Renal cortical epithelial cell (primary cell): ENCODE measurements around the gene OR1L1. TPM values are rescaled to one million over a fixed set of nuclear protein-coding genes. Genes with fewer than 3 reads are reported as not detected.

Source experiments
- DNase-seq: peaks from one replicate; pipeline ENCODE4 v3.0.0-alpha.2; 2011; ENCODE audit warnings: low read depth
- total RNA-seq: library from RNA; depleted of rRNA; stranded (reverse); fragments of >200 nt; gene quantifications from 2 replicates; pipeline ENCODE4 v1.2.3, GENCODE V29; 2014

The OR1L1 gene, protein sequence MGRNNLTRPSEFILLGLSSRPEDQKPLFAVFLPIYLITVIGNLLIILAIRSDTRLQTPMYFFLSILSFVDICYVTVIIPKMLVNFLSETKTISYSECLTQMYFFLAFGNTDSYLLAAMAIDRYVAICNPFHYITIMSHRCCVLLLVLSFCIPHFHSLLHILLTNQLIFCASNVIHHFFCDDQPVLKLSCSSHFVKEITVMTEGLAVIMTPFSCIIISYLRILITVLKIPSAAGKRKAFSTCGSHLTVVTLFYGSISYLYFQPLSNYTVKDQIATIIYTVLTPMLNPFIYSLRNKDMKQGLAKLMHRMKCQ
- total RNA-seq = not detected in 2 replicates

DNA sequence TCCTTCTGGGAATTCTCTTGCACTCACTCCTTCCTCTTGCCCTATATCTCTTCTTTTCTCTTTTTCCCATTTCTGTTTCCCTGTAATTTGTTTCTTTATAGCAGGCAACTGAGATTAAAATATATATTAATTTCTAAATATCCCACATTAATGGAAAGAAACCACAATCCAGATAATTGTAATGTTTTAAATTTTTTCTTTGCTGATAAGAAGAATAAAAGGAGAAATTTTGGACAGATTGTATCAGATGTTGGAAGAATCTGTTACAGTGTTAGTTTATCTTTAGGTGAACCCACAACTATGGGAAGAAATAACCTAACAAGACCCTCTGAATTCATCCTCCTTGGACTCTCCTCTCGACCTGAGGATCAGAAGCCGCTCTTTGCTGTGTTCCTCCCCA is at the start of gene OR1L1:
OR1L1 (plus strand) TSS at position 301 of the 400 bp plus-strand sequence; CDS start at position 301, 0 bp downstream.
- no peak for DNase-seq

DNA sequence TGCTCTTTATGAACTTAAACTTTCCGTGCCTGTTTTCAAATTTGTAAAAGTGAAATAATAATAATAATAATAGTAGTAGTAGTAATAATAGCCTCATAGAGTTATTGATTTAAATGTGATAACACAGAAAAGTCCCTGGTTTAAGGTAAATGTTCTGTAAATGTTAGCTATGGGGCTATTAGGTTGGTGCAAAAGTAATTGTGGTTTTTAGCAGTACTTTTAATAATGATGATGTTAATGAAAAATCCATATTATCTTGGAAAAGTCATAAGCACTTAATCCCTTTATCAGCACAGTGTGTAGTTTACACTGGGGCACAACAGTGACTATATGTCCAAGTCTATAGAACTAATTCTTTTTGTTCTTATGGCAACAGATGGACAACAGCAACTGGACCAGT is 47.2 kb upstream of the OR1L1 start, which contains the start of gene OR1Q1:
OR1Q1 (plus strand) TSS at position 377 of the 400 bp plus-strand sequence; CDS start at position 377, 0 bp downstream.
- no peak for DNase-seq

DNA sequence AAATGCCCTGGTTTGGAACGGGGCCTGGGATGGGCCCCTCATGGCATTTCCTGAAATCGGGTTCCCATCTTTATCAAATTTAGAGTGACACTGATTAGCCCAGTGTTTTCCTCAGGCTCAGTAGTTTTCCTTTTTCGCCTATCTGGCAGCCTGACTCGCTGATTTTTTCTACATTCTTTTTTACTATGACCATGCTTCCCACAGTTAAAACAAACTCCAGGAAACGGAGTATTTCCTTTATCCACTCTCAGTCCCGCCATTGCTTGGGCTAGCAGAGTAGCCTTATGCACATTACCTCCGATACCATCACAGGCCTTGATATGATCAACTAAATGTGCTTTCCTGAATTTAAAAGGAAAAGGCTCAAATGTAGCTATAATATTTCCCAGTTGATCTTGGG is 41.5 kb upstream of the OR1L1 start:
- no peak for DNase-seq

GRCh38 chr9:122642226-122642625 is 19.3 kb upstream of the OR1L1 start:
- DNase-seq = peak; percentile 13

GRCh38 chr9:122656378-122656777 is 5.1 kb upstream of the OR1L1 start:
- no peak for DNase-seq

- DNase-seq = no peak
These were observed 4.0 kb upstream of the OR1L1 start, which contains the start of gene OR1B1 for GRCh38 chr9:122657527-122657926. Gene OR1B1, minus strand, starts transcription at chr9:122657627.

DNA sequence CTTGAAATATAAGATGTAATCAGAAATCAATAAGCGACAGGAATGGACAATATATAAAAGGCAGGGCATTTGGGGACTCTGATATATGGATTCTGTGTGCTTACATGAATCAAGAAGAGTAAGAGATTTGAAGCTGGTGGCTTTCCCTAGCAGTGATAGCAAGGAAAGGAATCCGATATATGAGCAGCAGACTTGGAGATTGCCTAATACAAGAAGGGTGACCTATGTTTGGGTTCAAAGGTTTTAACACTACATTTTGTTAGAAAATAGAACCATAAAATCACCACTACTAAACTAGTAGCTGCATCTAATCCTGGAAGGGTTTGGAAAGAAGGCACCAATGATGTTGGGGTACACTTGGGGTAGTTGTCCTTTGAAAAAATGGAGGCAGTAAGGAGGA is 11.0 kb downstream of the OR1L1 start:
- no peak for DNase-seq

- DNase-seq = no peak
These were observed 23.3 kb downstream of the OR1L1 start for GRCh38 chr9:122684851-122685250.

GRCh38 chr9:122695696-122696095 is 34.2 kb downstream of the OR1L1 start:
- peak; percentile 6 for DNase-seq

Other genes starting within 250 kb of the OR1L1 start
- not detected in 2 replicates for gene OR1J1, start 183.8 kb upstream of the OR1L1 start, total RNA-seq
- not detected in 2 replicates for gene OR1J2, start 150.9 kb upstream of the OR1L1 start, total RNA-seq
- gene OR1J4, start 142.6 kb upstream of the OR1L1 start, total RNA-seq = not detected in 2 replicates
- gene OR1N1, start 134.4 kb upstream of the OR1L1 start, total RNA-seq = not detected in 2 replicates
- not detected in 2 replicates for gene OR1N2, start 108.6 kb upstream of the OR1L1 start, total RNA-seq
- not detected in 2 replicates for gene OR1L8, start 78.3 kb upstream of the OR1L1 start, total RNA-seq
- not detected in 2 replicates for gene OR1Q1, start 47.0 kb upstream of the OR1L1 start, total RNA-seq
- gene OR1B1, start 4.1 kb upstream of the OR1L1 start, total RNA-seq = not detected in 2 replicates
- not detected in 2 replicates for gene OR1L3, start 13.4 kb downstream of the OR1L1 start, total RNA-seq
- gene OR1L4, start 62.3 kb downstream of the OR1L1 start, total RNA-seq = not detected in 2 replicates
- gene OR1L6, start 80.6 kb downstream of the OR1L1 start, total RNA-seq = not detected in 2 replicates
- not detected in 2 replicates for gene OR5C1, start 127.2 kb downstream of the OR1L1 start, total RNA-seq
- not detected in 2 replicates for gene OR1K1, start 138.4 kb downstream of the OR1L1 start, total RNA-seq
- 51.9 and 53.7 TPM in 2 replicates for gene PDCL, start 166.9 kb downstream of the OR1L1 start, total RNA-seq
- 59.2 and 113 TPM in 2 replicates for gene RC3H2, start 243.6 kb downstream of the OR1L1 start, total RNA-seq